Measurements from ENCODE around the gene TSSC4.

TSSC4 gene

DNA sequence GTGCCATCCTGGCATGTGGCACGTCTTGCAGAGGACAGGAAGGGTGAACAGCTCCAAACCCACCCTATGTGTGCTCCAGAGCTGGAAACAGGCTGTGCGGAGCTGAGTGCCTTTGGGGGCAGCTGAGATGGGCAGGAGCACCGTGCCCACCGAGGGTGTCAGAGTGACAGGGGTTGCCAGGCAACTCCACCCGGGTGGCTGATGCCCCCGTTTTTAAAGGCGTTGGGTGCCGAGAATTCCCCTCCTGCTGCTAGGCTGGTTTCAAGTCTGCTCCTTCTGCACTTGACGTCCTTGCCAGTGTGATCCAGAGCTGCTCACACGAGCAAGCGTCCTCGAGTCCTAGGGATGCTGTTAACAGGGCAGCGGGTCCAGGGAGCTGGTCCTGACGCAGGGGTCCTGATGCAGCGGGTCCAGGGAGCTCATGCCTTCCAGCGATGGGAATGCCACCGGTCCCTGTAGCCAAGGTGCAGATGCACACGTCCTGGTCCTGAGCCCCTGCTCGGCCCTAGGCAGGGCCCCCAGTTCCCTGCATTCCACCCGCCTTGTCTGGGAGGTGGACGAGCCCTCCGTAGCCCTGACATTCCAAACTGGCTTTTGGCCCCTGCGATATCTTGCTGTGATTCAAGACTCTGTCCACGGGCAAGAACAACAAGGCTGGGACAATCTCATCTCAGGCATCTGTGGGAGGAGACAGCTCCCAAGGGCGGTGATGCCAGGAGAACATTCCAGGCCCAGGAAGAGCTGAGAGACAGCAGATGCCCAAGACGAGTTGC, 49.2 kb downstream of the TSSC4 start:
- DNase-seq (ENCODE audit: low read depth): no peak

- no peak for DNase-seq (ENCODE audit: low read depth)
Observed at GRCh38 chr11:2450321-2451041, 49.9 kb downstream of the TSSC4 start.

DNA sequence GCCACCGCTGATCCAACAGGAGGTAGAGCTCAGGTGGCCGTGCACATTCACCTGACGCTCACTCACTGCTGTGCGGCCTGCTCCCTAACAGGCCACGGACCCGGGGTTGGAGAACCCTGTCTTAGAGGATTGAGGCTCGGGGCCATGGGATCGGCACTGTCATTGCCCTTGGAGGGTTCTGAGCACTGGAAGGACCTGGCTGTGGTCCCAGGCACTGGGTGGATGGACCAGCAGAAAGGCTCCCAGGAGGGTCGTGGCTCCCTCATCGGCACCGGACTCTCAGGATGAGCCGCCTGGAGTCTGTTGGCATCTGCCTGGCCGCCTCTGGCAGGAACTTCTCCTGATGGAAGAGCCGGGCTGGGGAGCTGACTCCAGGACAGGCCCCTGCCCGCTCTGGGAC, 50.8 kb downstream of the TSSC4 start:
- no peak for DNase-seq (ENCODE audit: low read depth)

GRCh38 chr11:2451916-2452315, 51.4 kb downstream of the TSSC4 start:
- no peak for DNase-seq (ENCODE audit: low read depth)

- no peak for DNase-seq (ENCODE audit: low read depth)
Observed at GRCh38 chr11:2452321-2453012, 51.9 kb downstream of the TSSC4 start.

- no peak for DNase-seq (ENCODE audit: low read depth)
Observed at GRCh38 chr11:2453436-2453835, 52.9 kb downstream of the TSSC4 start.
